Activated T-cell treated with anti-CD3 and anti-CD28 coated beads, Interleukin-2, amount 50 U/mL, for 4 hours (primary cell): ENCODE measurements around the gene MYRIP. TPM values are rescaled to one million over a fixed set of nuclear protein-coding genes. Genes with fewer than 3 reads are reported as not detected.
"Not testable (repeated sequence)": the region's sequence is repeated elsewhere in the genome, so short reads cannot be mapped to it uniquely, and the experiment has no call there.

Experiments
- ATAC-seq, 2 donors: fragments of 200-7000 bp; cut with Tn5 transposase; one replicate each; pipeline ENCODE4 v1.10.0; 2021
- DNase-seq: peaks from one replicate; pipeline ENCODE4 v3.0.0-alpha.2; 2020
- H3K27me3 Mint-ChIP-seq: one replicate; pipeline ENCODE4 v1.8.0; 2021; ENCODE audit warnings: low read depth, mixed read lengths
- H3K36me3 Mint-ChIP-seq: one replicate; pipeline ENCODE4 v1.8.0; 2022; ENCODE audit warnings: mixed read lengths; ENCODE audit not compliant: insufficient read depth
- H3K4me1 Mint-ChIP-seq: one replicate; pipeline ENCODE4 v1.8.0; 2021; ENCODE audit warnings: low read depth, mixed read lengths
- H3K4me3 Mint-ChIP-seq: one replicate; pipeline ENCODE4 v1.8.0; 2021; ENCODE audit warnings: mild to moderate bottlenecking, moderate library complexity, mixed read lengths
- H3K9me3 Mint-ChIP-seq: one replicate; pipeline ENCODE4 v1.8.0; 2021; ENCODE audit warnings: mixed read lengths
- total RNA-seq, 3 donors: library from RNA; stranded (reverse); gene quantifications; one replicate each; pipeline ENCODE4 v1.2.1, GENCODE V29; 2021

Gene MYRIP
- total RNA-seq: not detected

DNA sequence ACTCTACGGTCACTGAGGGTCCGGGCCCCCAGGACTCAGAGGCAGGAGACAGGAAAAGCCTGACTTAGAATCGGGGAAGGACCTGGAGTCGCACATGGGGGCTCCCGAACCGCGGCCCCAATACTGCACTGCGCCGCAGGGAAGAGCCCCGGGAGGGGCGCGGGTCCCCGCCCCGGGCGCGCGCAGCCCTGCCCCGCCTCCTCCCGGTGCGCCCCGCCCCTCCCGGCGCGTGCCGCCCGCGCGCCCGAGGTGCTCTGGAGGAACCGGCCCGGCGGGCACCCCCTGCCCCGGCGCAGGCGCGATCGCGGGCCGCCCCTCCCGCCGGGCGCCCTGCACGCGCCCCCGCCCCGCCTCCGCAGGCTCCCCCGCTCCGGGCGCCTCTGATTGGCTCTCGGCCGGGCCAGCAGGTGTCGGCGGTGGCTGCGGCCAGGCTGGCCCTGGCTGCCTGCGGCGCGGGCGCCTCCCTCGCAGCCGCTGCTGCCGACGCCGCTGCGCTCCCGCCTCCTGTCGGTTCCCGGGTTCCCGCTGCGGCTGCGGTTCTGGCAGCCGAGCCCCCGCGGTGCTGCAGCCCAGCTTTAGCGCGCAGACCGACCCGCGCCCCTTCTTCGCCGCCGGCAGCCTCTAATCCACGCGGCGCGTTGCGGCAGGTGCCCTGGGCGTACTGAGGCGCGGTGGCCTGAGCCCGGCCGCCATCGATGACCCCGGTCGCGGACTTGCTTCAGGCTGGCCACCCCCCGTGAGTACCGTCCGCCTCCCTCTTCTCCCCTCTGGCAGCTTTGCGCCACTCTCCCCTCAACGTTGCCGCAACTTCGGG, at the start of gene MYRIP:
Gene MYRIP, plus strand, starts transcription at position 429 of the 814 bp plus-strand sequence. CDS start 91,208 bp downstream, outside the sequence.
- peaks cover 3% of the 10 kb centered on the region for H3K9me3 Mint-ChIP-seq
- peak within 1 kb of the TSS; percentile 37 for H3K4me3 Mint-ChIP-seq
- peaks cover 53% of the 10 kb centered on the region for H3K27me3 Mint-ChIP-seq
- ATAC-seq (peak; percentile 32 to 39), DNase-seq (no peak)
- peaks cover 19% of the 10 kb centered on the region for H3K4me1 Mint-ChIP-seq
- no peaks in the 10 kb centered on the region for H3K36me3 Mint-ChIP-seq

DNA sequence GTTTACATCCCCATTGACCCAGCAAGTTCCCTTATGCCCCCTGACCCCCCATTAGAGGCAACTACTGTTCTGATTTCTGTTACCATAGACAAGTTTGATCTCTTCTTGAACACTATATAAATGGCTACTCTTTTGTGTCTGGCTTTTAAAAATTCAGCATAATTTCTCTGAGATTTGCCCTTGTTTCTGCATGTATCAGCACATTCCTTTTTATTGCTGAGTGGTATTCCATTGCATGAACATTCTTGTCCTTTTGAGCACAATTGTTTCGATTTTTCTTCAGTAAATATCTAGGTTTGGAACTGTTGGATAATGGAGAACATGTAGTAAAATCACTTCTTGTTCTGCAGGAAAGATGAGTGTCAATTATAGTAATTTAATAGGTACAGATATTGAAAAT, 49.1 kb upstream of the MYRIP start:
- Mint-ChIP-seq H3K9me3 (no peaks in the 10 kb centered on the region), H3K4me1 (no peaks in the 10 kb centered on the region), H3K4me3 (no peak overlapping the region), H3K27me3 (no peaks in the 10 kb centered on the region), H3K36me3 (no peaks in the 10 kb centered on the region)
- no peak for DNase-seq
- no peak for ATAC-seq

DNA sequence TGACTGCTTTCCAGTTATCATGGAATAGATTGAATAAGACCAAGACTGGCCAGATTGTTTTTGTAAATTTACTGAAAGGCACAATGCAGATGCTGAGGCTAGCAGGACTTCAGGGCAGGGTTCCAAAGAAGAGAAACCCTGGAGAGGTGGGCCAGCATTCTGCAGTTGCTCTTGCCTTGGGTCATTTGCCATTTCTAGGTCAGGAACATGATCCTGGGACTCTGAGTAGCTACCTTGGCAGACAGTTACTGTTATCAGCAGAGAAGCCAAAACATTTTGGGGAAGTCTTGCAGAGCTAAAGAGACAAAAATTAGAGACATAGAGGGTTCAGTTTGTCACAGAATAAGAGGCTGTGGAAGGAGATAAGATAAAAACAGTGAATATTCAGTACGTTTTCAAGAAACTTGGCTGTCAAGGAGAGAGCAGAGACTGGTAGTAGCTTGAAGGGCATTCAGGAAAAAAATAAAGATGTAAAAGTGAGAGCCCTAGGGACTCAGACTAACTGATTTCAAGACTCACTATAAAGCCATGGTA, 46.8 kb upstream of the MYRIP start:
- H3K4me3 Mint-ChIP-seq: no peak overlapping the region
- no peaks in the 10 kb centered on the region for H3K27me3 Mint-ChIP-seq
- no peaks in the 10 kb centered on the region for H3K4me1 Mint-ChIP-seq
- no peak for DNase-seq
- H3K36me3 Mint-ChIP-seq: no peaks in the 10 kb centered on the region
- H3K9me3 Mint-ChIP-seq: no peaks in the 10 kb centered on the region
- no peak for ATAC-seq

- no peaks in the 10 kb centered on the region for H3K9me3 Mint-ChIP-seq
- no peaks in the 10 kb centered on the region for H3K27me3 Mint-ChIP-seq
- H3K4me1 Mint-ChIP-seq: no peaks in the 10 kb centered on the region
- no peak for ATAC-seq
- no peak overlapping the region for H3K4me3 Mint-ChIP-seq
- H3K36me3 Mint-ChIP-seq: no peaks in the 10 kb centered on the region
- no peak for DNase-seq
These were observed 46.0 kb upstream of the MYRIP start for GRCh38 chr3:39763390-39763789.

- DNase-seq: no peak
- Mint-ChIP-seq H3K27me3 (peaks cover 1% of the 10 kb centered on the region), H3K4me3 (no peak overlapping the region), H3K36me3 (no peaks in the 10 kb centered on the region), H3K9me3 (no peaks in the 10 kb centered on the region), H3K4me1 (no peaks in the 10 kb centered on the region)
- ATAC-seq: no peak
These were observed 43.8 kb upstream of the MYRIP start for GRCh38 chr3:39765575-39765974.

DNA sequence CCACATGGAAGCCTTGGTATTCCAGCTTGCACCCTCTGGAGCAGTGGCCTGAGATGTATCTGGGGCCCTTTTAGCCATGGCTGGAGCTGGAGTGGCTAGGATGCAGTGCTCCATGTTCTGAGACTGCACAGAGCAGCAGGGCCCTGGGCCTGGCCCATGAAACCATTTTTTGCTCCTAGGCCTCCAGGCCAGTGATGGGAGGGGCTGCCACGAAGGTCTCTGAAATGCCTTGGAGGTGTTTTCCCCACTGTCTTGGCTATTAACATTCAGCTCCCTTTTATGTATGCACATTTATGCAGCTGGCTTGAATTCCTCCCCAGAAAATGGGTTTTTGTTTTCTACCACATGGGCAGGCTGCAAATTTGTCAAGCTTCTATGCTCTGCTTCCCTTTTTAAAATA, 43.0 kb upstream of the MYRIP start:
- Mint-ChIP-seq H3K27me3 (peaks cover 1% of the 10 kb centered on the region), H3K4me3 (no peak overlapping the region), H3K36me3 (no peaks in the 10 kb centered on the region), H3K4me1 (no peaks in the 10 kb centered on the region), H3K9me3 (no peaks in the 10 kb centered on the region)
- DNase-seq: no peak
- ATAC-seq: no peak

DNA sequence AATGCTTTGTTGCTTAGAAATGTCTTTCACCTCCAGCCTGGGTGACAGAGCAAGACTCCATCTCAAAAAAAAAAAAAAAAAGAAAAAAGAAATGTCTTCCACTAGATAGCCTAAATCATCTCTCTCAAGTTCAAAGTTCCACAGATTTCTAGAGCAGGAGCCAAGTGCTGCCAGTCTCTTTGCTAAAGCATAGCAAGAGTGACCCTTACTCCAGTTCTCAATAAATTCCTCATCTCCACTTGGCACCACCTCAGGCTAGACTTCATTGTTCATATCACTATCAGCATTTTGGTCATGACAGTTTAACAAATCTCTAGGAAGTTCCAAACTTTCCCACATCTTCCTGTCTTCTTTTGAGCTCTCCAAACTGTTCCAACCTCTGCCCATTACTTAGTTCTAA, 42.5 kb upstream of the MYRIP start:
- H3K36me3 Mint-ChIP-seq, H3K4me3 Mint-ChIP-seq, H3K9me3 Mint-ChIP-seq, DNase-seq, H3K4me1 Mint-ChIP-seq, ATAC-seq, H3K27me3 Mint-ChIP-seq: not testable (repeated sequence)

GRCh38 chr3:39778168-39778567, 31.2 kb upstream of the MYRIP start:
- H3K27me3 Mint-ChIP-seq, H3K9me3 Mint-ChIP-seq: not testable (repeated sequence)

GRCh38 chr3:39779511-39780230, 29.7 kb upstream of the MYRIP start:
- DNase-seq (no peak), ATAC-seq (no peak)
- Mint-ChIP-seq H3K4me3 (no peak overlapping the region), H3K4me1 (no peaks in the 10 kb centered on the region), H3K9me3 (peaks cover 3% of the 10 kb centered on the region), H3K36me3 (no peaks in the 10 kb centered on the region), H3K27me3 (no peaks in the 10 kb centered on the region)

More at GRCh38 chr3:39778168-39778567, 31.2 kb upstream of the MYRIP start:
- DNase-seq, H3K4me1 Mint-ChIP-seq, ATAC-seq, H3K4me3 Mint-ChIP-seq, H3K36me3 Mint-ChIP-seq: not testable (repeated sequence)

DNA sequence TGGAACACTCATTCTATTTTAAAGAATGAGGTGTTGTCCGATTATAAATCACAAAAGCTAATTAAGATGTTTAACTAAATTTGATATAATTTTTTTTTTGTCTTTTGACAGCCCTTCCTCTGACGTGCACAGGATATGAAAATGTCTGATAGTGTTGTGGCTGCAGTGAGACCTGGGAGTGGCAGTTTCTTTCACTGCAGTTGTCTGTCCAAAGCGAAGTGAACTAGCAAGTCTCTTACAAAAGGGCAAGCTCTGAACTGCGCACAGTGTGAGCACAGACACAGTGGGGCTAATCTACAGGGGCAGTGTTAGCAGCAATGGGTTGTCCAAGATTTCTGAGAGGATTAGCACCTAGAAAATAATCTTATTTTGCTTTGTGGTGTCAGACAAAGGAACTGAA, 29.1 kb upstream of the MYRIP start:
- Mint-ChIP-seq H3K36me3 (no peaks in the 10 kb centered on the region), H3K4me1 (no peaks in the 10 kb centered on the region), H3K9me3 (peaks cover 3% of the 10 kb centered on the region), H3K4me3 (no peak overlapping the region), H3K27me3 (no peaks in the 10 kb centered on the region)
- ATAC-seq: no peak
- DNase-seq: no peak

DNA sequence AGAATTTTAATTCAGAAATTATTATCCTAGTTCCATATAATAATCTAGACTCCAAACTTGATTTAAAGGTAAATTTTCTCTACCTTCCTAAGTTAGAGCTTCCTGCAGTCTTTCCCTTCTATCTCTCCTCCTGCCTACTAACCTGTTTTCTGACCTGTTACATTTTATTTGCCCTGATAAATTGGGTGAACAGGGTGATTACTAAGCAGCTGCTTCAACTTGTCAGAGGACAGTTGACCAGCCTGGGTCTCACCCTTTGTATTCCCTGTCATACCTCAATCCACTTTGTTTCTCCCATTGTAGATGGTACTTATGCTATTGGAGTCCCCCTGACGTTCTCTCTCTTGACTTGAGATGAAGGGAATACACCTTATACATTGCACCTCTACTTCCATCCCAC, 28.4 kb upstream of the MYRIP start:
- no peaks in the 10 kb centered on the region for H3K27me3 Mint-ChIP-seq
- H3K4me3 Mint-ChIP-seq: no peak overlapping the region
- no peaks in the 10 kb centered on the region for H3K4me1 Mint-ChIP-seq
- H3K36me3 Mint-ChIP-seq: no peaks in the 10 kb centered on the region
- ATAC-seq: no peak
- peaks cover 3% of the 10 kb centered on the region for H3K9me3 Mint-ChIP-seq
- no peak for DNase-seq

- Mint-ChIP-seq H3K36me3 (no peaks in the 10 kb centered on the region), H3K27me3 (no peaks in the 10 kb centered on the region), H3K4me3 (no peak overlapping the region), H3K4me1 (no peaks in the 10 kb centered on the region), H3K9me3 (peaks cover under 1% of the 10 kb centered on the region)
- no peak for ATAC-seq
- DNase-seq: no peak
These were observed 27.8 kb upstream of the MYRIP start for GRCh38 chr3:39781632-39782031.

- no peak for ATAC-seq
- Mint-ChIP-seq H3K27me3 (no peaks in the 10 kb centered on the region), H3K9me3 (no peaks in the 10 kb centered on the region), H3K4me3 (no peak overlapping the region), H3K36me3 (no peaks in the 10 kb centered on the region), H3K4me1 (no peaks in the 10 kb centered on the region)
- no peak for DNase-seq
These were observed 25.7 kb upstream of the MYRIP start for GRCh38 chr3:39783680-39784079.

- no peak for ATAC-seq
- H3K9me3 Mint-ChIP-seq: no peaks in the 10 kb centered on the region
- H3K4me1 Mint-ChIP-seq: no peaks in the 10 kb centered on the region
- H3K4me3 Mint-ChIP-seq: no peak overlapping the region
- no peaks in the 10 kb centered on the region for H3K27me3 Mint-ChIP-seq
- DNase-seq: no peak
- H3K36me3 Mint-ChIP-seq: no peaks in the 10 kb centered on the region
These were observed 24.5 kb upstream of the MYRIP start for GRCh38 chr3:39784922-39785321.
